OCI-LY7 (cell line): ENCODE measurements around the gene ZNRD2. TPM values are rescaled to one million over a fixed set of nuclear protein-coding genes. Genes with fewer than 3 reads are reported as not detected.

Experiments used
- BruUV-seq: library from RNA; stranded (reverse); fragments of 400-500 nt; replicated peaks from 2 replicates; lab custom pipeline; 2021; lab: Mats Ljungman, UMichigan
- CTCF ChIA-PET: fragments of 300-600 bp; sonication (Branson Sonifier 250); formaldehyde crosslinking; loops from one replicate; lab custom pipeline; 2022; ENCODE audit warnings: antibody characterized with exemption; ENCODE audit not compliant: unreplicated experiment; lab: Charles Lee
- POLR2A ChIA-PET: fragments of 300-600 bp; sonication (Branson Sonifier 250); formaldehyde crosslinking; loops from one replicate; lab custom pipeline; 2022; ENCODE audit warnings: antibody characterized with exemption; lab: Charles Lee
- DNase-seq: peaks from one replicate; pipeline ENCODE4 v3.0.0-alpha.2; 2015; ENCODE audit warnings: low spot score
- H2AFZ ChIP-seq: fragments of 200-600 bp; sonication (generic), shearing (Covaris generic); 2 replicates; pipeline ENCODE4 v1.6.1; 2014; ENCODE audit warnings: mild to moderate bottlenecking, antibody characterized with exemption, low read length, moderate library complexity
- H3K27ac ChIP-seq: fragments of 200-600 bp; sonication (generic); 2 replicates; pipeline ENCODE4 v1.5.1; 2014; ENCODE audit warnings: mixed run types, low read depth, mild to moderate bottlenecking, moderate library complexity, low read length, inconsistent platforms; ENCODE audit not compliant: poor library complexity, severe bottlenecking
- H3K36me3 ChIP-seq: fragments of 200-600 bp; sonication (generic); 2 replicates; pipeline ENCODE4 v1.6.1; 2014; ENCODE audit warnings: mild to moderate bottlenecking, antibody characterized with exemption, low read length, moderate library complexity, mixed read lengths; ENCODE audit not compliant: insufficient read depth
- H3K4me1 ChIP-seq: fragments of 200-600 bp; sonication (generic); 2 replicates; pipeline ENCODE4 v1.5.1; 2014; ENCODE audit warnings: mild to moderate bottlenecking, low read length; ENCODE audit not compliant: insufficient read depth, poor library complexity, severe bottlenecking
- H3K4me2 ChIP-seq: fragments of 200-600 bp; sonication (generic); 2 replicates; pipeline ENCODE4 v1.6.1; 2014; ENCODE audit warnings: mild to moderate bottlenecking, low read length
- H3K4me3 ChIP-seq: fragments of 200-600 bp; sonication (generic); 2 replicates; pipeline ENCODE4 v1.5.1; 2014; ENCODE audit warnings: mild to moderate bottlenecking, low read depth, low read length; ENCODE audit not compliant: poor library complexity, severe bottlenecking
- H3K79me2 ChIP-seq: fragments of 200-600 bp; sonication (generic); 2 replicates; pipeline ENCODE4 v1.6.1; 2016; ENCODE audit warnings: low read depth, mild to moderate bottlenecking, low read length, moderate library complexity, mixed read lengths; ENCODE audit not compliant: insufficient read depth
- H3K9me2 ChIP-seq: fragments of 200-600 bp; sonication (generic); 2 replicates; pipeline ENCODE4 v1.6.1; 2016; ENCODE audit warnings: mild to moderate bottlenecking, low read length, mixed read lengths; ENCODE audit not compliant: insufficient read depth
- H3K9me3 ChIP-seq: fragments of 200-600 bp; sonication (generic); 2 replicates; pipeline ENCODE4 v1.6.1; 2014; ENCODE audit warnings: mild to moderate bottlenecking, mixed run types, low read length, mixed read lengths
- H4K20me1 ChIP-seq: fragments of 200-600 bp; sonication (generic); 2 replicates; pipeline ENCODE4 v1.6.1; 2014; ENCODE audit warnings: mild to moderate bottlenecking, antibody characterized with exemption, low read length, moderate library complexity, mixed read lengths; ENCODE audit not compliant: insufficient read depth
- EZH2phosphoT487 ChIP-seq: fragments of 200-600 bp; sonication (generic); IDR thresholded peaks from 2 replicates; pipeline ENCODE4 v1.6.1; 2018; ENCODE audit warnings: low read depth, borderline replicate concordance, mild to moderate bottlenecking, mixed run types, antibody characterized with exemption, low read length, moderate library complexity, mixed read lengths
- intact Hi-C: fragments of 100-400 bp; cut with micrococcal nuclease; formaldehyde crosslinking; loops from one replicate; pipeline ENCODE4 v1.10.0; 2022; ENCODE audit not compliant: unreplicated experiment
- total RNA-seq, 2 experiments: library from RNA; depleted of rRNA in 1 of 2; stranded (reverse); fragments of >200 nt in 1 of 2; shearing (Covaris generic) in 1 of 2; gene quantifications; 2 replicates each; pipeline ENCODE4 v1.2.3, GENCODE V29; 2014 to 2022
- TF ChIP-seq, protein P1 (sequence below): fragments of 200-600 bp; sonication (generic); conservative IDR thresholded peaks from 2 replicates; pipeline ENCODE4 v1.5.1; 2014; ENCODE audit warnings: mild to moderate bottlenecking, antibody characterized with exemption, low read length, moderate library complexity, mixed read lengths

ZNRD2 gene
- total RNA-seq, 2 experiments from 2014 or later, result 43.4 to 60.4 TPM

DNA sequence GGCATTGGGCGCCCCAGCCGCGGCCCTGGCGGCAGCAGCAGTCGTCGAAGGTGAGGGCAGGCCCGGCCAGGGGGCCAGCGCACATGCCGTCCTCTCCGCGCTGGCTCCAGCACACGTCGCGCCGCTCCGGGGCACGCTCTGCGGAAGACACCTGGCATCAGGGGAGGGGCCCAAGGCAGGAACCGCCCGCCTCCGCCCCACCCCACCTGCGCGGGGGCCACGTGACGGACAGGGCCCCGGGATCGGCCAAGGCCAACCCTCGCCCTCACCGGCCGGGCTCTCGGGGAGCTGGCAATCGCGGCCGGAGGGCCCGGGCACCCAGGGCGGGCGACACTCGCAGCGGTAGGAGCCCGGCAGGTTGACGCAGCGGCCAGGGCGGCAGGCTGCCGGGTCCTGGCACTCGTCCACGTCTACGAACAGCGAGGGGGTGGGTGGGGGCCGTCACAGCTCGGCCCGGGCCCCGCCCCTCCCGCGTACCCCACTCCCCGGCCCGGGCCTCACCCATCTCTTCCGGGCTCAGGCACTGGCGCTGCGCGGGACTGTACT lies 30.5 kb upstream of the ZNRD2 start:
- CTCF ChIA-PET, result interaction anchor here (0.5 kb wide), 2 partner anchors 15 to 264 kb away, joined by 3 to 4 read pairs; partner anchors contain the start of gene SCYL1
- DNase-seq, result peak; percentile 36

DNA sequence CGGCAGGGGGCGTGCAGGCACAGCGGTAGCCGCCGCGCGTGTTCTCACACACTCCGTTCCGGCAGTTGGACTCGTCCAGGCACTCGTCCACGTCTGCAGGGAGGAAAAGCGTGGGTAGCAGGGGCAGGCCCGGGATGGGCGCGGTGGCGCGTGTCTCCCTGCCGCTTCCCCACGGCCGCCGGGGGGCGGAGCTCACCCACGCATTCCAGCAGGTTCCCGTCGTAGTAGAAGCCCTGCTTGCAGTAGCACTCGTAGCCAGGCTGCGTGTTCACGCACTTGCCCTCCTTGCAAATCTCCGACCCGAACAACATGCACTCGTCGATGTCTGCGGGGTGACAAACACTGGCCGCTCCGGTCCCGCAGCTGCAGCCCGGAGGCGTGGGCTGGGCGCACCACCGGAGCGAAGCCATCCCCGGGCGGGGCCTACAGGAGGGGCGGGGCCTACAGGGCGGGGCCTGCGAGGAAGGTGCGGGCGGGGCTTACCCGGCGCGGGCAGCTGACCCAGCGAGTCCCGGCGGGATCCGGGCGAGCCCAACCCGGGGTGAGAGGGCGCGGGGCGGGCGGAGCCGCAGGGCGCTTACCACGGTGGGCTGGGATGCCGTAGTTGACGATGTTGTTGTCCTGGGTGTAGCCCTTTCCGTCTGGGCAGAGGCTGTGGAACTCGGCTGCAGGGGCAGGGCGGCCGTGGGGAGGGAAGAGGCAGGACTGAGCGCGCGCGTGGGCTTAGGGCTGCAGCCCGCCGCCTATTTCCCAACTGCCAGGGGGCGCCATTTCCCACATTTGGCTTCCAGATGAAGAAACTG lies 29.8 kb upstream of the ZNRD2 start:
- H3K9me2 ChIP-seq, result no peaks in the 10 kb centered on the region
- no peaks in the 10 kb centered on the region for H4K20me1 ChIP-seq
- no peak for TF ChIP-seq EZH2phosphoT487
- TF ChIP-seq, protein P1, sequence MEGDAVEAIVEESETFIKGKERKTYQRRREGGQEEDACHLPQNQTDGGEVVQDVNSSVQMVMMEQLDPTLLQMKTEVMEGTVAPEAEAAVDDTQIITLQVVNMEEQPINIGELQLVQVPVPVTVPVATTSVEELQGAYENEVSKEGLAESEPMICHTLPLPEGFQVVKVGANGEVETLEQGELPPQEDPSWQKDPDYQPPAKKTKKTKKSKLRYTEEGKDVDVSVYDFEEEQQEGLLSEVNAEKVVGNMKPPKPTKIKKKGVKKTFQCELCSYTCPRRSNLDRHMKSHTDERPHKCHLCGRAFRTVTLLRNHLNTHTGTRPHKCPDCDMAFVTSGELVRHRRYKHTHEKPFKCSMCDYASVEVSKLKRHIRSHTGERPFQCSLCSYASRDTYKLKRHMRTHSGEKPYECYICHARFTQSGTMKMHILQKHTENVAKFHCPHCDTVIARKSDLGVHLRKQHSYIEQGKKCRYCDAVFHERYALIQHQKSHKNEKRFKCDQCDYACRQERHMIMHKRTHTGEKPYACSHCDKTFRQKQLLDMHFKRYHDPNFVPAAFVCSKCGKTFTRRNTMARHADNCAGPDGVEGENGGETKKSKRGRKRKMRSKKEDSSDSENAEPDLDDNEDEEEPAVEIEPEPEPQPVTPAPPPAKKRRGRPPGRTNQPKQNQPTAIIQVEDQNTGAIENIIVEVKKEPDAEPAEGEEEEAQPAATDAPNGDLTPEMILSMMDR, result peak; percentile 90
- H3K36me3 ChIP-seq, result peaks cover 11% of the 10 kb centered on the region; the same call in 1 of the 2 replicates
- ChIA-PET POLR2A (interaction anchor here (0.6 to 1.7 kb wide), 3 partner anchors 15 to 123 kb away, joined by 3 to 6 read pairs (median 4); no protein-coding TSS in a partner anchor), CTCF (interaction anchor here (0.9 to 1.2 kb wide), 2 partner anchors 31 to 48 kb away, joined by 3 to 5 read pairs; no protein-coding TSS in a partner anchor)
- BruUV-seq, result no TSS peak
- DNase-seq, result peak; percentile 92
- H3K27ac ChIP-seq, result peak overlapping the region; percentile 61
- intact Hi-C loops, result loop anchor here (1.0 to 2.0 kb wide), 5 partner anchors 12 to 74 kb away; partner anchors contain the start of genes MAP3K11, PCNX3 and ZNRD2
- H2AFZ ChIP-seq, result peak overlapping the region; percentile 48; the same call in 1 of the 2 replicates
- H3K79me2 ChIP-seq, result no peaks in the 10 kb centered on the region
- no peaks in the 10 kb centered on the region for H3K9me3 ChIP-seq
- H3K4me1 ChIP-seq, result peaks cover 23% of the 10 kb centered on the region
- peak overlapping the region; percentile 71 for H3K4me3 ChIP-seq
- H3K4me2 ChIP-seq, result peak overlapping the region; percentile 85

More for the DNA sequence above, 30.5 kb upstream of the ZNRD2 start:
- no peaks in the 10 kb centered on the region for H3K79me2 ChIP-seq
- H3K9me3 ChIP-seq, result no peaks in the 10 kb centered on the region
- H2AFZ ChIP-seq, result peak overlapping the region; percentile 48; the same call in 1 of the 2 replicates
- H3K4me3 ChIP-seq, result peak overlapping the region; percentile 71
- peak overlapping the region; percentile 85 for H3K4me2 ChIP-seq
- no peaks in the 10 kb centered on the region for H3K9me2 ChIP-seq
- BruUV-seq, result no TSS peak
- H3K4me1 ChIP-seq, result peaks cover 20% of the 10 kb centered on the region
- H4K20me1 ChIP-seq, result no peaks in the 10 kb centered on the region
- TF ChIP-seq EZH2phosphoT487, result no peak
- TF ChIP-seq, protein P1, result peak; percentile 72
- POLR2A ChIA-PET, result interaction anchor here (0.6 to 0.9 kb wide), 3 partner anchors 16 to 122 kb away, joined by 3 to 6 read pairs (median 3); no protein-coding TSS in a partner anchor
- peaks cover 11% of the 10 kb centered on the region; the same call in 1 of the 2 replicates for H3K36me3 ChIP-seq
- intact Hi-C loops, result loop anchor here (1.0 to 2.0 kb wide), 4 partner anchors 12 to 75 kb away; partner anchors contain the start of genes MAP3K11, PCNX3 and ZNRD2
- peak overlapping the region; percentile 61 for H3K27ac ChIP-seq
